ENCODE results near the gene LPP.

DNA sequence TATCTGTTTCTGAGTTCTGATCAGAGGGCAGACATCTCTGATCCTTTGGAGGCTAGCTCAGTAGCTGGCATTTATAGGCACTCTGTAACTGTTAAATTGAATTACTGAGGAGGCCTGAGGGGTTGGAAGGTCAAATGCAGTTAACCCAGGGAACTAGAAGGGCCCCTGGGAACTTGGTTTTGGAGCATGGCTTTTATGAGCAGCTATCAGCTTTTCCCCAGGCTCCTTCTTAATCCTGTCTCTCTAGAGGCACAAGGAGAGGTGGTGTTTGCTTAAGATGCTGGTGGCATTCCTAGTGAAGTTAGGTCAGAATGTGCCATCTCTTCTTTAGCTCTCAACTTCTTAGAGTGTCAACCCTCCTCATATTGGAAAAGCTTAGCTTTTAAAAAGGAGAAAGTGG lies 128.9 kb downstream of the LPP start:
- no peak for TF ChIP-seq EZH2 (IDR thresholded peaks at IDR 0.05; ENCODE audit: borderline replicate concordance, low read length)
- TF ChIP-seq, protein P1, sequence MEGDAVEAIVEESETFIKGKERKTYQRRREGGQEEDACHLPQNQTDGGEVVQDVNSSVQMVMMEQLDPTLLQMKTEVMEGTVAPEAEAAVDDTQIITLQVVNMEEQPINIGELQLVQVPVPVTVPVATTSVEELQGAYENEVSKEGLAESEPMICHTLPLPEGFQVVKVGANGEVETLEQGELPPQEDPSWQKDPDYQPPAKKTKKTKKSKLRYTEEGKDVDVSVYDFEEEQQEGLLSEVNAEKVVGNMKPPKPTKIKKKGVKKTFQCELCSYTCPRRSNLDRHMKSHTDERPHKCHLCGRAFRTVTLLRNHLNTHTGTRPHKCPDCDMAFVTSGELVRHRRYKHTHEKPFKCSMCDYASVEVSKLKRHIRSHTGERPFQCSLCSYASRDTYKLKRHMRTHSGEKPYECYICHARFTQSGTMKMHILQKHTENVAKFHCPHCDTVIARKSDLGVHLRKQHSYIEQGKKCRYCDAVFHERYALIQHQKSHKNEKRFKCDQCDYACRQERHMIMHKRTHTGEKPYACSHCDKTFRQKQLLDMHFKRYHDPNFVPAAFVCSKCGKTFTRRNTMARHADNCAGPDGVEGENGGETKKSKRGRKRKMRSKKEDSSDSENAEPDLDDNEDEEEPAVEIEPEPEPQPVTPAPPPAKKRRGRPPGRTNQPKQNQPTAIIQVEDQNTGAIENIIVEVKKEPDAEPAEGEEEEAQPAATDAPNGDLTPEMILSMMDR (IDR thresholded peaks at IDR 0.05; ENCODE audit: low read length), result no peak
